ENCODE results near the gene MCC. TPM values are rescaled to one million over a fixed set of nuclear protein-coding genes. Genes with fewer than 3 reads are reported as not detected.
A peak's percentile ranks its signal among the peaks of the same experiment; 100 is the strongest.

The MCC gene
- total and polyA plus RNA-seq, 2 of the 4 experiments (the other 2 are of a cell fraction) = 5.0 to 20.6 TPM

GRCh38 chr5:113084402-113085083 is 403.7 kb downstream of the MCC start:
- in situ Hi-C loops (cut with MboI; ENCODE audit: low sequenced_read_pairs) = no loop called here
- Histone ChIP-seq H3K56ac (ENCODE audit: extremely low read depth, insufficient read depth, low read length) (no peak overlapping the region), H3K79me1 (ENCODE audit: low read depth in 1 of 2, low read length in 2 of 2) (no peaks in the 10 kb centered on the region), H4K91ac (ENCODE audit: insufficient read depth, low read depth, low read length) (no peak overlapping the region), H4K5ac (ENCODE audit: low read depth, low read length) (no peak overlapping the region), H3K9me1 (ENCODE audit: insufficient read depth, low read length) (peaks cover 7% of the 10 kb centered on the region; the same call in 1 of the 2 replicates), H3K36me3 (ENCODE audit: control insufficient read depth, insufficient read depth, low read length) (peaks cover 35% of the 10 kb centered on the region), H2BK120ac (ENCODE audit: low read depth, low read length) (no peak overlapping the region), H2BK5ac (ENCODE audit: low read depth, low read length, poor library complexity, severe bottlenecking) (no peak overlapping the region), H3K4me1 (ENCODE audit: control insufficient read depth, insufficient read depth, low read length) (peaks cover 2% of the 10 kb centered on the region; the same call in 1 of the 2 replicates), H2AFZ (replicated peaks; ENCODE audit: low read length, poor library complexity) (no peak overlapping the region), H2AK5ac (ENCODE audit: low read depth, low read length) (no peak overlapping the region), H3K9me3 (ENCODE audit: control insufficient read depth, insufficient read depth, low read length) (no peaks in the 10 kb centered on the region), H3K4me3 (ENCODE audit: insufficient read depth, low read depth, low read length) (no peak overlapping the region), H4K8ac (ENCODE audit: low read depth in 2 of 2, low read length in 2 of 2) (no peak overlapping the region), H3K14ac (replicated peaks; ENCODE audit: low read depth, low read length) (no peak overlapping the region), H2BK15ac (ENCODE audit: low read depth, low read length) (no peak overlapping the region), H4K20me1 (ENCODE audit: insufficient read depth, low read length) (no peaks in the 10 kb centered on the region; the same call in 1 of the 2 replicates), H3K27me3 (ENCODE audit: control insufficient read depth, insufficient read depth, low read length) (no peaks in the 10 kb centered on the region), H2AK9ac (replicated peaks; ENCODE audit: low read depth, low read length, poor library complexity) (no peak overlapping the region), H2BK20ac (ENCODE audit: low read depth, low read length) (no peak overlapping the region), H3K4ac (ENCODE audit: low read depth, low read length) (no peak overlapping the region), H3K23ac (ENCODE audit: low read depth, low read length) (no peak overlapping the region), H3K27ac (ENCODE audit: insufficient read depth, low read length) (no peak overlapping the region), H3K4me2 (ENCODE audit: low read depth, low read length) (no peak overlapping the region), H3K18ac (ENCODE audit: low read depth, low read length) (no peak overlapping the region), H3K9ac (ENCODE audit: low read depth, low read length) (no peak overlapping the region)
- DNase-seq (no peak), ATAC-seq (ENCODE audit: low read depth) (no peak)
- ChIA-PET POLR2A (ENCODE audit: unreplicated experiment) (no interaction called here), CTCF (no interaction called here)
- dilution Hi-C loops (cut with HindIII; ENCODE audit: low sequenced_read_pairs, unreplicated experiment) = no loop called here
- intact Hi-C loops (cut with micrococcal nuclease) = no loop called here
- no CpG with 5 or more reads among the region's 3 CpGs for WGBS, 2 experiments (ENCODE audit: extremely low coverage in 2 of 2, insufficient read length in 1 of 2)
- no peak for TF ChIP-seq CTCF (conservative IDR thresholded peaks at IDR 0.05; ENCODE audit: low read depth, low read length)
- peak; percentile 12; the same call in 1 of the 2 replicates for TF ChIP-seq RAD21 (IDR thresholded peaks at IDR 0.05; ENCODE audit: low read length)
- BruUV-seq (replicated peaks) = no TSS peak
